ENCODE results near the gene OCRL.

OCRL gene

DNA sequence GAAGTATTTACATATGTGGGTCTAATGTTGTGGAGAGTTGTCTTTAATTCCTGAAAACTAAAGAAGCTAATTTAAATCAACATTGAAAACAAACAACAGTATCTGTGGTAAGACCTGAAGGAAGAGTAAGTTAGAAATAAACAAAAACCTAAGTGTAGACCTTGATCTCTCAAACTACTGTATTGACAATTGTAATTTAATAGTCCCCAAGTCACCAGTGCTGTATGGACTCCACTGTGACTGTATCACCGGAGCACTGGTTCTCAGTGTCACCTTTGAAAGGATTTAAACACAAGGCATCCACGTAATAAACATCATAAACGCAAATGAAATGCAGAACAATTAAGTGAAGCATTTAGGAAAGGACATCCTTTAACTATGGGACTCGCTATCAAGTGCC, 46.4 kb downstream of the OCRL start:
- Mint-ChIP-seq H3K9me3 (ENCODE audit: low read depth) (no peaks in the 10 kb centered on the region), H3K27ac (no peak overlapping the region), H3K4me3 (no peak overlapping the region), H3K36me3 (no peaks in the 10 kb centered on the region), H3K27me3 (no peaks in the 10 kb centered on the region), H3K4me1 (ENCODE audit: low read depth) (no peaks in the 10 kb centered on the region)

DNA sequence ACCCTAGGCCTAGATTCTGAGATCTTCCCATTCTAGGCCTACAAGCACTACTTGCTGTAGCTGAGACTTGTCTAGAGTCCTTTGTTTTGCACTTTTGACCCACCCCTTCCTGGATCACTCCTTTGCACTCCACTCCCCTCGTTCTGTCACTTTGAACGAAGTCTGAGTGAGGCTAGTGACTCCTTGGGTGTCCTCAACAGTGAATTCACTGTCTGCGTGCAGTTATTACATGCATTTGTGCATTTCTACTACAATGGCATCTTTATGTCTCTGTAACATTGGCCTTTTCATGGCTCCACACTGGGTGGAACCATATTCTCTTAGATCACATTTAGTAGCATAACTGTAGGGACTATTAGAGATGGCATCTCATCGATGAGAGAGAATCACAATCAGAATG, 50.5 kb downstream of the OCRL start:
- Mint-ChIP-seq H3K4me1 (ENCODE audit: low read depth) (no peaks in the 10 kb centered on the region), H3K27ac (no peak overlapping the region), H3K9me3 (ENCODE audit: low read depth) (no peaks in the 10 kb centered on the region), H3K4me3 (no peak overlapping the region), H3K36me3 (no peaks in the 10 kb centered on the region), H3K27me3 (no peaks in the 10 kb centered on the region)

DNA sequence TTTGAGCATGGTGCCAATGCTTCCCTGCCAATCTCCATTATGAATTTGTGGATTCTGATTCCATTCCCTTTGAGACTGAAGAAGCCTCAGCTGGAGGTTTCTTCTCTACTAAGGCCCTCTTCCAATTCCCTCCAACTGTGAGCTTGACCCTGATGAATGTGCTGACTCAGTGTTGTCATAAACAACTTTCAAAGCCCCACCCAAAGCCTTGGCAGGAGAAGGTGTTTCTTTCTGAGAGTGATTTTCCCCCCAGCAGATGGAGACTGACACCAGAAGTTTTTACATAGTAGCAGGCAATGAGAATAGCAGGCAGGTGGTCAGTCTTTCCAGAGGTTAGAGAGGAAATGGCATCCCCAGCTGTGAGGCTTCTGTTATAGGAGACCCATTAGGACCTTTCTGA, 53.1 kb downstream of the OCRL start:
- no peaks in the 10 kb centered on the region for H3K4me1 Mint-ChIP-seq (ENCODE audit: low read depth)
- no peak overlapping the region for H3K4me3 Mint-ChIP-seq
- no peaks in the 10 kb centered on the region for H3K36me3 Mint-ChIP-seq
- H3K27ac Mint-ChIP-seq = no peak overlapping the region
- no peaks in the 10 kb centered on the region for H3K9me3 Mint-ChIP-seq (ENCODE audit: low read depth)
- no peaks in the 10 kb centered on the region for H3K27me3 Mint-ChIP-seq

DNA sequence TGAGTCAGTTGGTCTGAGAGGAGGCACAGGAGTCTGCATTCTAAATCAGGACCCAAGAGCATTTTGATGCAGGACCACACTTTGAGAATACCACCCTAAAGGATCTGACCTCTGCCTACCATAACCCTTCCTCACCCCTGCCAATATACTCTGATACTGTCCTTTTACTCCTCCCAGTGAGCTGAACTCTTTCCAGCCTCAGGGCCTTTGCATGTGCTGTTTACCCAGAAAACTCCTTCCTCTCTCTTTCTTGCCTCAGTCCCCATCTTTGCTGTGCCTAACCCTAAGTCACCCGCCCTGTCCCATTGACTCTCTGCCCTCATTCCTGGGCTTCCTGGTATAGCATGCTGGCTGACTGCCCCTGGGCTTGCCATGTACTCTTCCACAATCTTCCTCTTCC, 54.7 kb downstream of the OCRL start:
- no peaks in the 10 kb centered on the region for H3K4me1 Mint-ChIP-seq (ENCODE audit: low read depth)
- no peaks in the 10 kb centered on the region for H3K27me3 Mint-ChIP-seq
- no peaks in the 10 kb centered on the region for H3K9me3 Mint-ChIP-seq (ENCODE audit: low read depth)
- no peak overlapping the region for H3K4me3 Mint-ChIP-seq
- H3K36me3 Mint-ChIP-seq = no peaks in the 10 kb centered on the region
- no peak overlapping the region for H3K27ac Mint-ChIP-seq

DNA sequence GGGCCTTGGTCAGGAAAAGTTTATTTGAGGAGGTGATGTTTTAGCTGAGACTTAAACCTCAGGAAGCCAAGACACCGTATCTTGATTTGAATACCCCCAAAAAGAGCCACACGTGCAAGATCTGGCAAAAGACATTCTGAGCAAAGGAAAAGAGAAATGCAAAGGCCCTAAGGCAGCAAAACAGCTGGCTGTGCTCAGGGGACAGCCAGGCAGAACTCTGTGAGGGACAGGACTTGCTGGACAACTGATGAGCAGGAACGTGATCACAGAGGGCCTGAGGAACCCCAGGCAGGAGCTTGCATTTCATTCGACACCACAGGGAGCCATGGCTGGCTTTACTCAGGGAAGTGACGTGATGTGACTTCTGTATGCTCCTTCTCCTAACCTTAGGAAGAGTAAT, 56.0 kb downstream of the OCRL start:
- Mint-ChIP-seq H3K9me3 (ENCODE audit: low read depth) (no peaks in the 10 kb centered on the region), H3K27me3 (no peaks in the 10 kb centered on the region), H3K36me3 (no peaks in the 10 kb centered on the region)

DNA sequence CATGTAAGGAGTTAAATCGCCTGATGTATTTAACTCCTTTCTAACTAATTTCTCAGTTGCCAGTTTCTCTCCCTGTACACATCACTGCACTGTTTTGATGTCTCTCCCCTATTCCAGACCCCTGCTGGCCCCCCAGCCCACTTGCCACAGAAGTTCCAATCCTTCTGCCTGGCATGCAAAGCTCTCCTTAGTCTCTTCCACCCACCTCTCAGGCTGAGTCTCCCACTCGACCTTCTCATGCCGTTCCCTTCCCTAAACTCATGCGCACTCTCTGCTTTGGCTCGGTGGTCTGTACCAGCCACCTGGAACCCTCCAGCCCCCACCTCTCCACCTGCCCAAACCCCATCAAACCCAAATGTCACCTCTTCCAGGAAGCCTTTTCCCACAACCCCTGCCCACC, 57.8 kb downstream of the OCRL start:
- Mint-ChIP-seq H3K36me3 (no peaks in the 10 kb centered on the region), H3K27me3 (no peaks in the 10 kb centered on the region), H3K9me3 (ENCODE audit: low read depth) (no peaks in the 10 kb centered on the region), H3K4me1 (ENCODE audit: low read depth) (peaks cover 4% of the 10 kb centered on the region), H3K4me3 (no peak overlapping the region), H3K27ac (no peak overlapping the region)

More for the DNA sequence above, 56.0 kb downstream of the OCRL start:
- Mint-ChIP-seq H3K4me1 (ENCODE audit: low read depth) (no peaks in the 10 kb centered on the region), H3K27ac (no peak overlapping the region), H3K4me3 (no peak overlapping the region)

DNA sequence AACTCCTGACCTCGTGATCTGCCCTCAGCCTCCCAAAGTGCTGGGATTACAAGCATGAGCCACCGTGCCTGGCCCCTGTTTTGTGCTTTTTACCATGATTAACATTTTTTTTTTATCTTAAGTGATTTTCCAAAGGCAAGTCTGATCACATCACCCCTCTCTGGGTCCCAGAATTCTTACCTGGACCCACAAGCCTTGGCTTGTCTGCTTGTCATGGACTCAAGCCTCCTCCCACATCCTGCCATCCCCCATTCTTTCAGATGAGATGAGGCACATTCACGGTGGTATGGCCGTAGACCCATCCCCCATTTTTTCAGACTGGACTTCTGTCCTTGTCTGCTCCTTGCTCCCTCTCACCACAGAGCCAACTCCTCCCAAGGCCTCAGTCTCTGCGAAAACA, 59.4 kb downstream of the OCRL start:
- Mint-ChIP-seq H3K4me1 (ENCODE audit: low read depth) (peaks cover 12% of the 10 kb centered on the region), H3K4me3 (no peak overlapping the region), H3K36me3 (no peaks in the 10 kb centered on the region)

DNA sequence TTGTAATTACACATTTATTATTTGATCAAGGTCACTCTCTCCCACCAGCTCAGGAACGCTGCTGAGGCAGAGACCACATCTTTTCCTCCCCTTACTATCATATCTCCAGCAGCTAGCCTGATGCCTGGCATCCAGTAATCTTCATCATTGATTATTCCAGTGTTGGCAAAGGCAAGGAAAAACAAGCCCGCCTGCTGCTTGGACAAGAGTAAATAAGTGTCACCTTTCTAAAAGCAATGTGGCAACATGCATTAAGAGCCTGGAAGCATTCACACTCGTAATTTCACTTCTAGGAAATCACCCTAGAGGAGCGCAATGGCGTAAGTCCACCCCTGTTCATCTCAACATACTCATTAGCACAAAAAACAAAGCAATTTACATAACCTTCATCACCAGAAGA, 59.9 kb downstream of the OCRL start:
- no peaks in the 10 kb centered on the region for H3K9me3 Mint-ChIP-seq (ENCODE audit: low read depth)
- H3K27me3 Mint-ChIP-seq = no peaks in the 10 kb centered on the region
- H3K4me3 Mint-ChIP-seq = no peak overlapping the region
- H3K4me1 Mint-ChIP-seq (ENCODE audit: low read depth) = peaks cover 15% of the 10 kb centered on the region
- H3K27ac Mint-ChIP-seq = no peak overlapping the region
- H3K36me3 Mint-ChIP-seq = no peaks in the 10 kb centered on the region

More for the DNA sequence above, 59.4 kb downstream of the OCRL start:
- Mint-ChIP-seq H3K9me3 (ENCODE audit: low read depth) (no peaks in the 10 kb centered on the region), H3K27me3 (no peaks in the 10 kb centered on the region), H3K27ac (no peak overlapping the region)

DNA sequence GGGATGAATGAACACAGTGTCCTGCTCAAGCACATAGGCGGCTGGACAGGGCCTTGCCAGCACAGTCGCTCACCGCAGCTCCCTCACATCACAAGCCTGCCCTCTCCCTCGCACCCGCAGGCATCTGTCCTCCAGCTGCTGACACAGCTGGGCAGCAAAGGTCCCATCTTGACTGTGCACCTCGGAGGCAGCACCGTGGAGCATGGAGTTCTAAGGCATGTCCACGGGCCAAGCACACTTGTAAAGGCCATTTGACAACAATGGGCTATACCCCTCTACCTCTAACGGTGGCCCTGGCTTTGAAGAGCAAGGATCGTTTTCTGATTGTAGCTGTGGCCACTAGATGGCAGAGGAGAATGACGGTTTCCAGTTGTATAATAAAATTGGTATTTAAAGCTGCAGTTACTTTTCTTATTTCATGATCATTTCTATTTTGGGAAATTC, 60.9 kb downstream of the OCRL start:
- H3K27ac Mint-ChIP-seq = no peak overlapping the region
- no peaks in the 10 kb centered on the region for H3K36me3 Mint-ChIP-seq
- H3K27me3 Mint-ChIP-seq = no peaks in the 10 kb centered on the region
- H3K4me3 Mint-ChIP-seq = no peak overlapping the region
- H3K9me3 Mint-ChIP-seq (ENCODE audit: low read depth) = no peaks in the 10 kb centered on the region
- peaks cover 19% of the 10 kb centered on the region for H3K4me1 Mint-ChIP-seq (ENCODE audit: low read depth)

DNA sequence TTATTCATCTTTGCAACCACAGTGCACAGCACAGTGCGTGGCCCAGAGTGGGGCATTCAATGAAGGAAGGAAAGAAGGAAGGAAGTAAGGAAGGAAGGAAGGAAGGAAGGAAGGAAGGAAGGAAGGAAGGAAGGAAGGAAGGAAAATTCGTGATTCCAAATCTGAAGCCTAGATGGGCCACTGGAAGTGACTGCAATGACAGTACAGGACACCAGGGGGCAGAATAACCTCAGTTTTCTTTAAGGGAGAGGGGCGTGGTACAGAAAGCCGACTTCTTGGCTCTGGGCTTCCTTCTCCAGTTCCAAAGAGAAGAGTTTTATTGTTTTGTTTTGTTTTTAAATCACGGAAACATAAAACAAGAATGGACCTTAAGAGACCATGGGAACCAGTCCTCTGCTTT, 66.9 kb downstream of the OCRL start:
- no peak overlapping the region for H3K4me3 Mint-ChIP-seq
- H3K36me3 Mint-ChIP-seq = no peaks in the 10 kb centered on the region
- no peaks in the 10 kb centered on the region for H3K27me3 Mint-ChIP-seq
- no peak overlapping the region for H3K27ac Mint-ChIP-seq
- no peaks in the 10 kb centered on the region for H3K9me3 Mint-ChIP-seq (ENCODE audit: low read depth)
- H3K4me1 Mint-ChIP-seq (ENCODE audit: low read depth) = peaks cover 21% of the 10 kb centered on the region

DNA sequence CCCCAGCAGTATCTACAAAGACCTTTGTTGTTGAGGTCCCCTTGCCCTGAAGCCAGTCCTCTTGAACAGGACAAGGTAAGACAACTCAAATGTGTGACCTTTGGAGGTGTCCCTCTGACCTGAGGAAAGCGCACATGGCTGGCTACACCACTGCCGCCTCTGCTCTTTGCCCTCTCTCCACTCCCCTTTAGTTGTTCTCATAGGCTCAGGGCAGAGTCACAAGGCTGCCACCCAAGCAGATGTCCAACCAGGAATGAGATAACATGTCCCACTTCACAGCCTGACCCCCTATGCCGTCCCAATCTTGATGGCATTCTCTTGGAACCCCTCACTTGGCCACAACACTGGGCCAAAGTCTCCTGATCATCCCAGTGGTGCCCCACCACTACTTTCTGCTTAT, 68.4 kb downstream of the OCRL start:
- H3K4me1 Mint-ChIP-seq (ENCODE audit: low read depth) = peaks cover 21% of the 10 kb centered on the region

DNA sequence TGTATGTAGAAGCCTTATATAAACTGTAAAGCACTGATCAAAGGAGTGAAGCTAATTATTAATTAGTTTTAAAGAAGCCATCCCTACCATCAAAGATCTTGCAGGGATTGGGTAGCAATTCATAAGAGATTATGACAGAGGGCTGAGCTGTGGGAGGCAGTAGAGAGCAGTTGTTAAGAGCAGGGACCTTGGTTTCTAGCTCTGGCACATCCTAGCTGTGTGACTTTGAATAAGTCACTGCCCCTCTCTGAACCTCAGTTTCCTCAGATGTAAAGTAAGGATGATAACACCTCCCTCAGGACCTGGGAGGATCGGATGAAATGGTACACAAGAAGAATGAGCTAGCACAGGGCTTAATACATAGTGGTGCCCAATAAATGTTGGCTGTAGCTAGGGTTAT, 69.3 kb downstream of the OCRL start:
- peaks cover 16% of the 10 kb centered on the region for H3K4me1 Mint-ChIP-seq (ENCODE audit: low read depth)
- no peaks in the 10 kb centered on the region for H3K27me3 Mint-ChIP-seq
- no peak overlapping the region for H3K4me3 Mint-ChIP-seq
- H3K36me3 Mint-ChIP-seq = no peaks in the 10 kb centered on the region
- no peaks in the 10 kb centered on the region for H3K9me3 Mint-ChIP-seq (ENCODE audit: low read depth)
- H3K27ac Mint-ChIP-seq = no peak overlapping the region

More for the DNA sequence above, 68.4 kb downstream of the OCRL start:
- Mint-ChIP-seq H3K27ac (no peak overlapping the region), H3K4me3 (no peak overlapping the region), H3K27me3 (no peaks in the 10 kb centered on the region), H3K9me3 (ENCODE audit: low read depth) (no peaks in the 10 kb centered on the region), H3K36me3 (no peaks in the 10 kb centered on the region)

DNA sequence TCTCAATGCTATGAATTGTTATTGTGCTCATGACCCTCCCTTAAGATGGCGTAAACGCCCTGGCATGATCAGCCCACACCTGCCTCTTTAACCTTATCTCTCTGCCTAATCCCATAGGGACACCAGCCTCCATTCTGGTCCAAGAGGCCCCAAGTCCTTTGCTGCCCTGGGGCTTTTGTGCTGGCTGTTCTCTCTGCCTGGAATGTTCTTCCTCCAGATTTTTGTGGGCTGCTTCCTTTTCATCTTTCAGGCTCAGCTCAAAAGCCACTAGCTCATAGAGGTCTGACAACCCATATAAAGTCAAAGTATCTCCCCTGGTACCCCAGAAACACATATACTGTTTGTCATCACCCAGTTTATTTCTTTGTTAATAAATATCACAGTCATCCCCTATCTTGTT, 72.3 kb downstream of the OCRL start:
- Mint-ChIP-seq H3K27ac (no peak overlapping the region), H3K4me1 (ENCODE audit: low read depth) (peaks cover 3% of the 10 kb centered on the region), H3K36me3 (no peaks in the 10 kb centered on the region), H3K27me3 (no peaks in the 10 kb centered on the region), H3K4me3 (no peak overlapping the region), H3K9me3 (ENCODE audit: low read depth) (no peaks in the 10 kb centered on the region)

DNA sequence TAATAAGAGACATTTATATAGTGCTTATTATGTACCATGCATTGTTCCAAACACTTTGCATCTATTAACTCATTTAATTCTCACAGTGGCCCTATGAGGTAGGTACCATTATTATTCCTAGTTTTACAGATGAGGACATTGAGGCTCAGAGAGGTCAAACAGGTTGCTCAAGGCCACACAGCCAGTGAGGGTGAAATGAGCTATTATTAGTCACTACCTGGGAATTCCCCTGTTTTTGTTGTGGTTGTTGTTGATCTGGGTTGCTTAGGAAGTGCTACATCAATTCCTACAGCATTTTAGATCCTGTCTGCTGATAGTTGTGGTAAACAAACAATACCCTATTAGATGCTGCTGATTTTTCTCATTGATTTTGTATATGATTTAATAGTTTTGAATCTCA, 73.5 kb downstream of the OCRL start:
- Mint-ChIP-seq H3K4me3 (no peak overlapping the region), H3K4me1 (ENCODE audit: low read depth) (peaks cover 3% of the 10 kb centered on the region), H3K27ac (no peak overlapping the region), H3K27me3 (no peaks in the 10 kb centered on the region), H3K36me3 (no peaks in the 10 kb centered on the region), H3K9me3 (ENCODE audit: low read depth) (no peaks in the 10 kb centered on the region)

DNA sequence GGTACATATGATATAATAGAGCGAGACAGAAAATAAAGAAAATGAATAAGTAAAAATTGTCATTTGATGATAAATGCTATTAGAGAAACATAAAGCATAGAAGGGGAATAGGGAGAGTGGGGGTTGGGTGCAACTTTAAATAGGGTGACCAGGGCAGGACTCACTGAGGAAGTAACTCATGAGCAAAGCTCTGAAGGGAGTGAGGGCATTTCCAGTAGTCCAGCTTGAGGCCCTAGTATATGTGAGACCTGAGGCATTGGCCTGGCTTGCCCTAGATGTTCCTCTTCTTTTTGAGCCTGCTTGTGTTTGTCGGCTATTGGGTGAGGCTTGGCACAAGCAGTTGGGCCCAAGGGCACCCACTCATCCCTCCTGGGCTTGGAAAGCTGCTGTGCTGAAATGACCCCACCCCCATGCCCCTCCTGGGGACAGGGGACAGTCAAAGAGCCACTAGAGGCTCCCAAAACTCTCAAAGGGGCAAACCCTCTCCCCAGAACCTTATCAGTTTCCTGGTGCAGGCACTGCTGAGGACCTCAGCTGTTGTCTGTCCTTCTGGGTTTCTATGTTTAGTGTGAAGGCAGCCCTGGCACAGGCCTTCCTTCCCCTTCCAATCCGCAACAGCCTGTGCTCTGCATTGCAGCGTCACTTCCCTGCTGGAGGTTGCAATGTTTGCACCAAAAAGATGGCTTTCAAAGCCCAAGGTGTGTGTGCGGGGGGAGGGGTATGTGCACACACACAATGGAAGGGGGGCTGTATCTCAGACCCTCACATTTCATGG, 74.6 kb downstream of the OCRL start:
- Mint-ChIP-seq H3K27ac (no peak overlapping the region), H3K4me3 (no peak overlapping the region), H3K9me3 (ENCODE audit: low read depth) (no peaks in the 10 kb centered on the region), H3K4me1 (ENCODE audit: low read depth) (peaks cover 3% of the 10 kb centered on the region), H3K27me3 (no peaks in the 10 kb centered on the region), H3K36me3 (no peaks in the 10 kb centered on the region)

DNA sequence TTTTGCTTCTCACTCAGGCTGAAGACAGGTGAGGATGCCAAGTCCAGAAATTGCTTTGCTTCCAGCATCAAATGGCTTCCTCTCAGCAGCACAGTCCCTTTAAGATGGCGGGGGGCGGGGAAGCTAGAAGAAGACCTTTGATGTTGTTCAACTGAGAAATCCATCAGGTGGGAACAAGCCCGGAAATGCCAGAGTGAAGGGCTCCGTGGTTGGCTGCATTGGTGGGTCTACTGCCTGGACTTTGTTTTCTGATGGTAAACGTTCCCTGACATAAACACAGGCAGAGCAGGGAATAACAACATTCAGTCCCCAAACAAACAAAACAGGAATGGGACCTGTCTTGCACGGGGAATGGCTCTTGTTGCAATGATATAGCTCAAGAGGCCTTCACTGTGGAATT, 77.4 kb downstream of the OCRL start:
- Mint-ChIP-seq H3K4me1 (ENCODE audit: low read depth) (peaks cover 3% of the 10 kb centered on the region), H3K27ac (no peak overlapping the region), H3K27me3 (no peaks in the 10 kb centered on the region), H3K4me3 (no peak overlapping the region), H3K9me3 (ENCODE audit: low read depth) (no peaks in the 10 kb centered on the region), H3K36me3 (no peaks in the 10 kb centered on the region)

Measured in activated naive CD8-positive, alpha-beta T cell (primary cell).